Brain microvascular endothelial cell (primary cell): Measurements from ENCODE around the gene TCHP.

ENCODE experiments used
- DNase-seq: peaks from one replicate; pipeline ENCODE4 v3.0.0-alpha.2; 2020
- H3K27ac ChIP-seq: fragments of 250-450 bp; sonication (Bioruptor Pico); 2 replicates; pipeline ENCODE4 v1.5.1; 2020; ENCODE audit warnings: mild to moderate bottlenecking, moderate library complexity
- H3K27me3 ChIP-seq: fragments of 250-450 bp; sonication (Bioruptor Pico); replicated peaks from 2 replicates; pipeline ENCODE4 v1.5.1; 2020; ENCODE audit warnings: mild to moderate bottlenecking
- H3K36me3 ChIP-seq: fragments of 250-450 bp; sonication (Bioruptor Pico); replicated peaks from 2 replicates; pipeline ENCODE4 v1.5.1; 2020; ENCODE audit warnings: mild to moderate bottlenecking
- H3K4me3 ChIP-seq: 2 replicates; pipeline ENCODE4 v1.5.1; 2011; ENCODE audit warnings: low read depth, mild to moderate bottlenecking, control low read depth, low read length, moderate library complexity
- in situ Hi-C: cut with HindIII; loops from 2 replicates; pipeline ENCODE4 v1.10.0; 2017; ENCODE audit warnings: low sequenced_read_pairs, low pct_ligation_motif_present
- TF ChIP-seq, protein P1 (sequence below): IDR thresholded peaks from 2 replicates; pipeline ENCODE4 v1.5.1; 2011; ENCODE audit warnings: low read depth, mild to moderate bottlenecking, moderate library complexity, low read length, control low read depth, inconsistent platforms; ENCODE audit errors: missing control alignments

Gene TCHP

DNA sequence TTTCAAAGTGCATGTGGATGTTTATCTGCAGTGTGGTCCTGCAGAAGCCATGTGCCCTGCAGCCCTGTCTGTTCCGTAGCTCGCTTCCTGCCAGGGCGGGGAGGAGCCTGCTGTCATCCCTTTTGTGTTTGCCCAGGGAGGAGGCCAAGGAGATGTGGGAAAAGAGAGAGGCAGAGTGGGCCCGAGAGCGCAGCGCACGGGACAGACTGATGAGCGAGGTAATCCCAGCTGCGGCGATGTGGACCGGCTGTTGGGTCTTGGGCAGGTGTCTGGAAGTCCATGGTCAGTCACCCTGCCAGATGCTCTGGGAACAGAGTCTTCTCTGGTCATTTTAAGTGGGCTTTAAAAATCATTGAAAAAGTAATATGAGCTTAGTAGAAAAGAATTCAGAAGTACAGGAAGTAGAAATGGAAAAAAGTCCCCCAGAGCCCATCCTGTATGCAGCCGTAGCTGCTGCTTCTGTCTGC lies 12.8 kb downstream of the TCHP start:
- Histone ChIP-seq H3K4me3 (no peak overlapping the region), H3K36me3 (peaks cover 50% of the 10 kb centered on the region), H3K27ac (no peak overlapping the region), H3K27me3 (no peaks in the 10 kb centered on the region)
- no peak for DNase-seq
- TF ChIP-seq, protein P1, sequence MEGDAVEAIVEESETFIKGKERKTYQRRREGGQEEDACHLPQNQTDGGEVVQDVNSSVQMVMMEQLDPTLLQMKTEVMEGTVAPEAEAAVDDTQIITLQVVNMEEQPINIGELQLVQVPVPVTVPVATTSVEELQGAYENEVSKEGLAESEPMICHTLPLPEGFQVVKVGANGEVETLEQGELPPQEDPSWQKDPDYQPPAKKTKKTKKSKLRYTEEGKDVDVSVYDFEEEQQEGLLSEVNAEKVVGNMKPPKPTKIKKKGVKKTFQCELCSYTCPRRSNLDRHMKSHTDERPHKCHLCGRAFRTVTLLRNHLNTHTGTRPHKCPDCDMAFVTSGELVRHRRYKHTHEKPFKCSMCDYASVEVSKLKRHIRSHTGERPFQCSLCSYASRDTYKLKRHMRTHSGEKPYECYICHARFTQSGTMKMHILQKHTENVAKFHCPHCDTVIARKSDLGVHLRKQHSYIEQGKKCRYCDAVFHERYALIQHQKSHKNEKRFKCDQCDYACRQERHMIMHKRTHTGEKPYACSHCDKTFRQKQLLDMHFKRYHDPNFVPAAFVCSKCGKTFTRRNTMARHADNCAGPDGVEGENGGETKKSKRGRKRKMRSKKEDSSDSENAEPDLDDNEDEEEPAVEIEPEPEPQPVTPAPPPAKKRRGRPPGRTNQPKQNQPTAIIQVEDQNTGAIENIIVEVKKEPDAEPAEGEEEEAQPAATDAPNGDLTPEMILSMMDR, result no peak
- in situ Hi-C loops, result no loop called here

DNA sequence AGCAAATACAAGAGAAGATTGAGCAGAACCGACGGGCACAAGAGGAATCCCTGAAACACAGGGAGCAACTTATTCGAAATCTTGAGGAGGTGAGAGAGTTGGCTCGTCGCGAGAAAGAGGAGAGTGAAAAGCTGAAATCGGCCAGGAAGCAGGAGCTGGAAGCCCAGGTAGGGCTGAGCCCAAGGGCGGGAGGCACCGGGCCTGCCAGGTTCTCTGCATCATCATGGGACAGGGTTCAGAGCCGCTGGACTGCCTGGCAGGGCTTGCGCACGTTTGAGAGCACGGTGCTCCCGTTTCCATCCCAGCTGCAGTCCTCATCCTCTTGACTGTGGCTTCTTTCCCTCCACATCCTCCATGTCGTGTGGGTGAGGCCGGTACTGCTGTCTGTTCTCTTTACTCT lies 14.4 kb downstream of the TCHP start:
- in situ Hi-C loops, result no loop called here

DNA sequence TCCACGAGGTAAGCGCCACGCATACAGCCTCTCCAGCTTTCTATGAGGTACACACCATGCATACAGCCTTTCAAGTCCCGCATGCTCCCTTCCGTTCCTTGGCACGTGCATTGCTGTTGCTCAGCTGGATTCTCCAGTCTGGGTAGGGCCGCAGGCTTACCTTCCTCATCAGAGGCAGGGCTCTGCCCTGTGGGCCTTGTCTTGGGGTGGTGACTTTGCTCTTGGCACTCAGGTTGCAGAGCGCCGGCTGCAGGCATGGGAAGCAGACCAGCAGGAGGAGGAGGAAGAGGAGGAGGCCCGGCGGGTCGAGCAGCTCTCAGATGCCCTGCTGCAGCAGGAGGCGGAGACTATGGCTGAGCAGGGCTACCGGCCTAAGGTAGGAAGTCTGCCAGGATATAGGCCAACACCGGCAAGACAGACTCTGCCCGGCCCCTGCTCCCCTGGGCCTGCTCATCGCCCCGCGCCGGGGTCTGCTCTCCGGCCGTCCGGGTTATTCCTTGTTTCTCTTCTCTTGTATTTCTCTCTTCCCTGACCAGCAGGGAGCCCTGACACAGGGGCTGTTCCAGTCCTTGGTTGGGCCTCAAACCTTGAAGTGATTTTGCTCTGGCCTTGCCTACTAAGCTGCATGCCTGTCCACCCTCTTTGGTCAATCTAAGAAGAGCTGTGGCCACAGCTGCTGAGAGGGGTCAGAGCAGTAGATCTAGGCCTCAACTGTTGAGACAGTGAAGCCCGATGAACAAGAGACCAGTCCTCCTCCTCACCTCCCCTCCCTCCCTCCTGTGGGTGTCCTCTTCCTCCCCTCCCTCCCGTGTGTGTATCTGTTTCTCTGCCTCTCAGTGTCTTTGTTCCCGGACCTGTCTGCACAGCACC lies 15.3 kb downstream of the TCHP start:
- in situ Hi-C loops, result no loop called here
- TF ChIP-seq, protein P1, result no peak
- H3K27ac ChIP-seq, result no peak overlapping the region
- peaks cover 43% of the 10 kb centered on the region for H3K36me3 ChIP-seq
- no peaks in the 10 kb centered on the region for H3K27me3 ChIP-seq
- no peak for DNase-seq
- H3K4me3 ChIP-seq, result no peak overlapping the region

More for the DNA sequence above, 14.4 kb downstream of the TCHP start:
- no peak for DNase-seq
- no peak overlapping the region for H3K4me3 ChIP-seq
- TF ChIP-seq, protein P1, result no peak
- no peaks in the 10 kb centered on the region for H3K27me3 ChIP-seq
- H3K36me3 ChIP-seq, result peaks cover 43% of the 10 kb centered on the region
- H3K27ac ChIP-seq, result no peak overlapping the region

DNA sequence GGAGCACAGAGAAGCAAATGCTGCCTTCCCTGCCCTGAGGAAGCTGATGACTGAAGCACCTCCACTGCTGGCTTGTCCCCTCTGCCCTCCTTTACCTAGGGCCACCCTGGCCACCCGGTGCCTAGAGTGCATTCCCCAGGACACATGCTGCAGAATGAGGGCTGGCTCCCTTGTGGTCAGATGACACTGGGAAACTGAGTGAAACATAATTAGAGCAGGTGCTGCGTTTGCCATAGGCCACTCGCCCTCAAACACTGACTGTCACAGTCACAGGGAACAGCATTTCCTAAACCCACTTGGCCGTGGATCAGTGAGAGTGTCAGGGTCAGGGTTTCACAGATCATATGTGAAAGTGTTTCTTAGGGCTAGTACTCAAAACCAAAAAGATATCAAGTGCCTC lies 16.0 kb downstream of the TCHP start:
- Histone ChIP-seq H3K27ac (no peak overlapping the region), H3K27me3 (no peaks in the 10 kb centered on the region), H3K36me3 (peaks cover 39% of the 10 kb centered on the region), H3K4me3 (no peak overlapping the region)
- DNase-seq, result no peak
- TF ChIP-seq, protein P1, result no peak
- in situ Hi-C loops, result no loop called here

DNA sequence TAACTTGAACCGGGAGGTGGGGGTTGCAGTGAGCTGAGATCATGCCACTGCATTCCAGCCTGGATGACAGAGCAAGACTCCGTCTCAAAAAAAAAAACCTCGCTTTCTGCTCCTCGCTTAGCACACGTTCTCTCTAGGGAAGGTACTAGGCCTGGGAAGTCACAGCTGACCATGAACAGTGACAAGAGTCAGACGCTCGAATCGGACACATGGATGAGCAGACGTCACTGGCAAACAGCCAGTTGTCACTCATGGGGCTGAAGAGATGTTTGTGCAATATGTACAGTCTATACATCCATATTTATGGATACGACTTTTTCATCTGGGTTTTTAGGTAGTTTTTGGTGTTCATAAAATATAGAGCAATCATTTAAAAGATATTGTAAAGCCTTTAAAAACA lies 19.4 kb downstream of the TCHP start:
- in situ Hi-C loops, result no loop called here
- Histone ChIP-seq H3K27ac (no peak overlapping the region), H3K4me3 (no peak overlapping the region), H3K27me3 (no peaks in the 10 kb centered on the region), H3K36me3 (peaks cover 30% of the 10 kb centered on the region)
- TF ChIP-seq, protein P1, result no peak
- DNase-seq, result peak; percentile 20

DNA sequence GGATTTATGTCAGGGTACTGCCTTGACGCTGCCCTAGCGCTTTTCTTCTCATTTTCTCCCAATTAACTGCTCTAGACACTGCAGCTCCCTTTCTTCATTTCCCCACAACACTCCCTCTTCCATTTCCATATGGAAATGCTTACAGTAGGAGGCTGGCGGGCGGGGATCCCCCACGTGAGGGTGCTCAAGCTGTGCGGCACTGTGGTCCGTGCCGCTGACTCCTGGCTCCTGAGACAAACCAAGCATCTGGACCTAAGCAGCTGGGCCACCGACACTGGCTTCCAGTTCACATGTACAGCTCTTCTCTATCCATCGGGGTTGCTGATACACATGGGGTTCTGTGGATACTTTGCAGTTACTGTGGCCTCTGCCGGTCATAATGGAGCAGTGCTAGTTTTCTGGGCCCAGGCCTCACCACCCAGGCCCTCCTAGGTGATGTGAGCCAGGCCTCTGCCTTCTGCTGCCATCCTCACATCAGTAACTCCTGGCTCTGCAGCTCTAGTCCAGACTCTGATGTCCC lies 20.2 kb downstream of the TCHP start:
- DNase-seq, result no peak
- TF ChIP-seq, protein P1, result no peak
- H3K27ac ChIP-seq, result no peak overlapping the region
- no peaks in the 10 kb centered on the region for H3K27me3 ChIP-seq
- in situ Hi-C loops, result no loop called here
- H3K4me3 ChIP-seq, result no peak overlapping the region
- H3K36me3 ChIP-seq, result peaks cover 24% of the 10 kb centered on the region
